GM23338 (cell line): ENCODE results near the gene OVCA2. TPM values are rescaled to one million over a fixed set of nuclear protein-coding genes. Genes with fewer than 3 reads are reported as not detected.

ENCODE experiments used
- ATAC-seq: fragments of 200-7000 bp; cut with Tn5 transposase; 3 replicates; pipeline ENCODE4 v1.9.1; 2020
- DNase-seq: peaks from one replicate; pipeline ENCODE4 v3.0.0-alpha.2; 2015; ENCODE audit warnings: low spot score
- H2AFZ ChIP-seq: fragments of 200-600 bp; sonication (generic); 2 replicates; pipeline ENCODE4 v1.8.0; 2016; ENCODE audit warnings: antibody characterized with exemption, mild to moderate bottlenecking, moderate library complexity
- H3F3A ChIP-seq: fragments of 200-600 bp; sonication (generic); replicated peaks from 2 replicates; pipeline ENCODE4 v1.8.0; 2017; ENCODE audit warnings: antibody characterized with exemption, mixed run types, low read depth
- H3K27ac ChIP-seq: fragments of 200-600 bp; sonication (generic); 2 replicates; pipeline ENCODE4 v1.6.1; 2016; ENCODE audit warnings: low read depth
- H3K27me3 ChIP-seq: fragments of 200-600 bp; sonication (generic); 2 replicates; pipeline ENCODE4 v1.8.0; 2016; ENCODE audit warnings: mild to moderate bottlenecking, mixed run types, moderate library complexity; ENCODE audit not compliant: insufficient read depth
- H3K36me3 ChIP-seq: fragments of 200-600 bp; sonication (generic); 2 replicates; pipeline ENCODE4 v1.8.0; 2016; ENCODE audit warnings: mild to moderate bottlenecking; ENCODE audit not compliant: insufficient read depth
- H3K4me1 ChIP-seq: fragments of 200-600 bp; sonication (generic); 2 replicates; pipeline ENCODE4 v1.8.0; 2016; ENCODE audit warnings: mild to moderate bottlenecking, moderate library complexity; ENCODE audit not compliant: insufficient read depth
- H3K4me2 ChIP-seq: fragments of 200-600 bp; sonication (generic); 2 replicates; pipeline ENCODE4 v1.7.1; 2017; ENCODE audit warnings: mixed run types
- H3K4me3 ChIP-seq: fragments of 200-600 bp; sonication (generic); 2 replicates; pipeline ENCODE4 v1.6.1; 2016; ENCODE audit warnings: mixed run types
- H3K79me2 ChIP-seq: fragments of 200-600 bp; sonication (generic); replicated peaks from 2 replicates; pipeline ENCODE4 v1.8.0; 2017; ENCODE audit warnings: mild to moderate bottlenecking; ENCODE audit not compliant: insufficient read depth
- H3K9me2 ChIP-seq: fragments of 200-600 bp; sonication (generic); 2 replicates; pipeline ENCODE4 v1.8.0; 2017; ENCODE audit not compliant: insufficient read depth
- H4K20me1 ChIP-seq: fragments of 200-600 bp; sonication (generic); replicated peaks from 2 replicates; pipeline ENCODE4 v1.8.0; 2017; ENCODE audit warnings: mild to moderate bottlenecking; ENCODE audit not compliant: insufficient read depth
- H3K27ac Mint-ChIP-seq: 2 replicates; pipeline ENCODE4 v1.8.0; 2020; ENCODE audit warnings: inconsistent platforms, mild to moderate bottlenecking, moderate library complexity, mixed read lengths
- H3K27me3 Mint-ChIP-seq: 3 replicates; pipeline ENCODE4 v1.8.0; 2022; ENCODE audit warnings: low read depth, mild to moderate bottlenecking, moderate library complexity, mixed read lengths, inconsistent platforms; ENCODE audit not compliant: insufficient read depth, poor library complexity
- H3K36me3 Mint-ChIP-seq: 3 replicates; pipeline ENCODE4 v1.8.0; 2021; ENCODE audit warnings: low read depth, mild to moderate bottlenecking, inconsistent platforms, moderate library complexity, mixed read lengths
- H3K4me1 Mint-ChIP-seq: 3 replicates; pipeline ENCODE4 v1.8.0; 2020; ENCODE audit warnings: mild to moderate bottlenecking, inconsistent platforms, mixed read lengths
- H3K4me3 Mint-ChIP-seq: 3 replicates; pipeline ENCODE4 v1.8.0; 2021; ENCODE audit warnings: moderate library complexity, mild to moderate bottlenecking, inconsistent platforms, mixed read lengths
- H3K9me3 Mint-ChIP-seq: 3 replicates; pipeline ENCODE4 v1.8.0; 2020; ENCODE audit warnings: moderate library complexity, mild to moderate bottlenecking, inconsistent platforms, mixed read lengths
- CTCF ChIP-seq, 2 experiments: fragments of 200-600 bp in 1 of 2; sonication (generic) in 1 of 2; conservative IDR thresholded peaks; 2 replicates each; pipeline versions ENCODE4 v1.5.1 to v1.6.1; 2016 to 2017; ENCODE audit warnings: antibody characterized with exemption in 2 of 2, low read depth in 2 of 2, mild to moderate bottlenecking in 2 of 2, moderate library complexity in 1 of 2
- EZH2 ChIP-seq: fragments of 200-600 bp; sonication (generic); IDR thresholded peaks from one replicate; pipeline ENCODE4 v1.8.0; 2017; ENCODE audit warnings: antibody characterized with exemption, mild to moderate bottlenecking, low read depth; ENCODE audit not compliant: unreplicated experiment
- JUNB ChIP-seq: IDR thresholded peaks from one replicate; pipeline ENCODE4 v1.6.1; 2016; ENCODE audit warnings: antibody characterized with exemption; ENCODE audit not compliant: unreplicated experiment
- REST ChIP-seq: IDR thresholded peaks from one replicate; pipeline ENCODE4 v1.6.1; 2018; ENCODE audit warnings: antibody characterized with exemption; ENCODE audit not compliant: unreplicated experiment
- ZNF462 ChIP-seq: fragments of 250-450 bp; sonication (Bioruptor Pico); IDR thresholded peaks from 2 replicates; pipeline ENCODE4 v1.5.0; 2020; ENCODE audit warnings: mild to moderate bottlenecking, moderate library complexity
- polyA plus RNA-seq: library from polyadenylated mRNA; unstranded; fragments of >200 nt; fragmentation: Nextera tagmentation; extraction: Ambion mirVana; gene quantifications from 2 replicates; pipeline ENCODE4 v1.2.1, GENCODE V29; 2016
- total RNA-seq: library from RNA; depleted of rRNA; stranded (reverse); fragments of >200 nt; shearing (Covaris generic); gene quantifications from 2 replicates; pipeline ENCODE4 v1.2.3, GENCODE V29; 2014

Gene OVCA2
- total and polyA plus RNA-seq, 2 experiments from 2014 or later, result 15.9 to 21.3 TPM

- TF ChIP-seq CTCF (conservative IDR thresholded peaks at IDR 0.05; ENCODE audit: low read depth in 2 of 2) (peak; percentile 29 to 63; a peak in 3 of 4 replicates), REST (no peak)
- H4K20me1 ChIP-seq, result no peaks in the 10 kb centered on the region; the same call in none of the 2 replicates
- H3K4me1 ChIP-seq, result peaks cover 9% of the 10 kb centered on the region
- Mint-ChIP-seq H3K36me3 (peaks cover 6% of the 10 kb centered on the region; the same call in 2 of the 3 replicates), H3K9me3 (no peaks in the 10 kb centered on the region), H3K4me3 (no peak overlapping the region; the same call in 2 of the 3 replicates), H3K4me1 (peaks cover 33% of the 10 kb centered on the region), H3K27me3 (peaks cover 18% of the 10 kb centered on the region), H3K27ac (no peak overlapping the region)
- DNase-seq (peak; percentile 83), ATAC-seq (peak; percentile 76)
- H3K79me2 ChIP-seq, result no peaks in the 10 kb centered on the region
- H3K4me2 ChIP-seq, result 0 out of 2 replicates have a peak overlapping the region, but pooled peaks have one; percentile 36
- no peaks in the 10 kb centered on the region for H3K9me2 ChIP-seq
- H3K27ac ChIP-seq, result 0 out of 2 replicates have a peak overlapping the region, but pooled peaks have one; percentile 50
- H3K36me3 ChIP-seq, result no peaks in the 10 kb centered on the region
- H3K27me3 ChIP-seq, result no peaks in the 10 kb centered on the region
- H3F3A ChIP-seq, result no peaks in the 10 kb centered on the region; the same call in 1 of the 2 replicates
- no peak overlapping the region for H2AFZ ChIP-seq
- H3K4me3 ChIP-seq, result no peak overlapping the region
Observed at GRCh38 chr17:2070241-2071023, 28.6 kb downstream of the OVCA2 start.

GRCh38 chr17:2071024-2071385 is 29.2 kb downstream of the OVCA2 start:
- TF ChIP-seq JUNB, result no peak
- TF ChIP-seq EZH2, result no peak
- no peak for TF ChIP-seq ZNF462
- Mint-ChIP-seq H3K9me3 (no peaks in the 10 kb centered on the region), H3K27me3 (peaks cover 17% of the 10 kb centered on the region), H3K27ac (no peak overlapping the region), H3K36me3 (peaks cover 4% of the 10 kb centered on the region; the same call in 2 of the 3 replicates), H3K4me3 (no peak overlapping the region; the same call in 2 of the 3 replicates), H3K4me1 (peaks cover 38% of the 10 kb centered on the region)
- Histone ChIP-seq H3K4me2 (0 out of 2 replicates have a peak overlapping the region, but pooled peaks have one; percentile 36), H3K27ac (0 out of 2 replicates have a peak overlapping the region, but pooled peaks have one; percentile 50), H3K27me3 (no peaks in the 10 kb centered on the region), H4K20me1 (no peaks in the 10 kb centered on the region; the same call in 1 of the 2 replicates), H3K4me1 (peaks cover 15% of the 10 kb centered on the region), H3K4me3 (no peak overlapping the region), H2AFZ (no peak overlapping the region), H3K36me3 (no peaks in the 10 kb centered on the region), H3F3A (no peaks in the 10 kb centered on the region; the same call in 1 of the 2 replicates), H3K79me2 (no peaks in the 10 kb centered on the region), H3K9me2 (no peaks in the 10 kb centered on the region)
- DNase-seq, result no peak
- ATAC-seq, result no peak
